ENCODE results near the gene CCL13. TPM values are rescaled to one million over a fixed set of nuclear protein-coding genes. Genes with fewer than 3 reads are reported as not detected.

The CCL13 gene
- polyA plus RNA-seq, 1 donor from 2014 or later, result not detected

- no peak overlapping the region for H3K9ac ChIP-seq (ENCODE audit: low read length)
These were observed 4.1 kb upstream of the CCL13 start for GRCh38 chr17:34352191-34352590.

GRCh38 chr17:34354637-34355036 is 1.6 kb upstream of the CCL13 start:
- no peak overlapping the region for H3K4me3 ChIP-seq (ENCODE audit: low read length)
- no peak overlapping the region for H3K27ac ChIP-seq (ENCODE audit: low read length)
- no peak overlapping the region for H3K4me2 ChIP-seq (ENCODE audit: low read length)
- H3K9me2 ChIP-seq (ENCODE audit: insufficient read depth, low read length), result no peaks in the 10 kb centered on the region
- H3K9me3 ChIP-seq (ENCODE audit: low read length), result no peaks in the 10 kb centered on the region
- H4K20me1 ChIP-seq (ENCODE audit: insufficient read depth), result no peaks in the 10 kb centered on the region
- no peak overlapping the region for H3K9ac ChIP-seq (ENCODE audit: low read length)
- no peaks in the 10 kb centered on the region for H3K79me2 ChIP-seq (replicated peaks; ENCODE audit: insufficient read depth, low read length)
- no peak overlapping the region for H2AFZ ChIP-seq (ENCODE audit: low read depth, low read length)
- H3K27me3 ChIP-seq (ENCODE audit: insufficient read depth, low read depth, low read length), result no peaks in the 10 kb centered on the region
- no peaks in the 10 kb centered on the region for H3F3A ChIP-seq (ENCODE audit: insufficient read depth, low read length, poor library complexity, severe bottlenecking)
- no peaks in the 10 kb centered on the region for H3K36me3 ChIP-seq (ENCODE audit: insufficient read depth, low read length)
- TF ChIP-seq MXI1 (conservative IDR thresholded peaks at IDR 0.05; ENCODE audit: poor library complexity, severe bottlenecking) (no peak), RAD21 (conservative IDR thresholded peaks at IDR 0.05) (no peak), REST (IDR thresholded peaks at IDR 0.05; ENCODE audit: borderline replicate concordance) (no peak), CTCF (IDR thresholded peaks at IDR 0.05; ENCODE audit: poor library complexity, severe bottlenecking) (no peak), TAF1 (IDR thresholded peaks at IDR 0.05; ENCODE audit: low read depth) (no peak), EP300 (conservative IDR thresholded peaks at IDR 0.05; ENCODE audit: poor library complexity, severe bottlenecking) (no peak)

More at GRCh38 chr17:34352191-34352590, 4.1 kb upstream of the CCL13 start:
- TF ChIP-seq MXI1 (conservative IDR thresholded peaks at IDR 0.05; ENCODE audit: poor library complexity, severe bottlenecking) (no peak), POLR2AphosphoS5 (IDR thresholded peaks at IDR 0.05) (no peak), SMC3 (conservative IDR thresholded peaks at IDR 0.05; ENCODE audit: poor library complexity) (no peak), RAD21 (conservative IDR thresholded peaks at IDR 0.05) (no peak), TAF1 (IDR thresholded peaks at IDR 0.05; ENCODE audit: low read depth) (no peak), EP300 (conservative IDR thresholded peaks at IDR 0.05; ENCODE audit: poor library complexity, severe bottlenecking) (no peak), EZH2 (IDR thresholded peaks at IDR 0.05; ENCODE audit: borderline replicate concordance, insufficient read depth, low read length, poor library complexity, severe bottlenecking) (no peak), REST (IDR thresholded peaks at IDR 0.05; ENCODE audit: borderline replicate concordance) (no peak), CTCF (IDR thresholded peaks at IDR 0.05; ENCODE audit: poor library complexity, severe bottlenecking) (no peak)
- H3K27ac ChIP-seq (ENCODE audit: low read length), result no peak overlapping the region
- H3K36me3 ChIP-seq (ENCODE audit: insufficient read depth, low read length), result no peaks in the 10 kb centered on the region
- no peaks in the 10 kb centered on the region for H4K20me1 ChIP-seq (ENCODE audit: insufficient read depth)
- H3K4me3 ChIP-seq (ENCODE audit: low read length), result no peak overlapping the region
- H3K9me3 ChIP-seq (ENCODE audit: low read length), result no peaks in the 10 kb centered on the region
- H3K9me2 ChIP-seq (ENCODE audit: insufficient read depth, low read length), result no peaks in the 10 kb centered on the region
- H3K27me3 ChIP-seq (ENCODE audit: insufficient read depth, low read depth, low read length), result no peaks in the 10 kb centered on the region
- no peaks in the 10 kb centered on the region for H3F3A ChIP-seq (ENCODE audit: insufficient read depth, low read length, poor library complexity, severe bottlenecking)
- no peak overlapping the region for H3K4me2 ChIP-seq (ENCODE audit: low read length)
- H2AFZ ChIP-seq (ENCODE audit: low read depth, low read length), result no peak overlapping the region
- H3K79me2 ChIP-seq (replicated peaks; ENCODE audit: insufficient read depth, low read length), result no peaks in the 10 kb centered on the region

Measured in neural cell (in vitro differentiated cells).